OCI-LY7 (cell line): Measurements from ENCODE around the gene MMP21. TPM values are rescaled to one million over a fixed set of nuclear protein-coding genes. Genes with fewer than 3 reads are reported as not detected.

Experiments used
- BruUV-seq: library from RNA; stranded (reverse); fragments of 400-500 nt; replicated peaks from 2 replicates; lab custom pipeline; 2021; lab: Mats Ljungman, UMichigan
- CTCF ChIA-PET: fragments of 300-600 bp; sonication (Branson Sonifier 250); formaldehyde crosslinking; loops from one replicate; lab custom pipeline; 2022; ENCODE audit warnings: antibody characterized with exemption; ENCODE audit not compliant: unreplicated experiment; lab: Charles Lee
- POLR2A ChIA-PET: fragments of 300-600 bp; sonication (Branson Sonifier 250); formaldehyde crosslinking; loops from one replicate; lab custom pipeline; 2022; ENCODE audit warnings: antibody characterized with exemption; lab: Charles Lee
- DNase-seq: peaks from one replicate; pipeline ENCODE4 v3.0.0-alpha.2; 2015; ENCODE audit warnings: low spot score
- H2AFZ ChIP-seq: fragments of 200-600 bp; sonication (generic), shearing (Covaris generic); 2 replicates; pipeline ENCODE4 v1.6.1; 2014; ENCODE audit warnings: mild to moderate bottlenecking, antibody characterized with exemption, low read length, moderate library complexity
- H3K27ac ChIP-seq: fragments of 200-600 bp; sonication (generic); 2 replicates; pipeline ENCODE4 v1.5.1; 2014; ENCODE audit warnings: mixed run types, low read depth, mild to moderate bottlenecking, moderate library complexity, low read length, inconsistent platforms; ENCODE audit not compliant: poor library complexity, severe bottlenecking
- H3K36me3 ChIP-seq: fragments of 200-600 bp; sonication (generic); 2 replicates; pipeline ENCODE4 v1.6.1; 2014; ENCODE audit warnings: mild to moderate bottlenecking, antibody characterized with exemption, low read length, moderate library complexity, mixed read lengths; ENCODE audit not compliant: insufficient read depth
- H3K4me1 ChIP-seq: fragments of 200-600 bp; sonication (generic); 2 replicates; pipeline ENCODE4 v1.5.1; 2014; ENCODE audit warnings: mild to moderate bottlenecking, low read length; ENCODE audit not compliant: insufficient read depth, poor library complexity, severe bottlenecking
- H3K4me2 ChIP-seq: fragments of 200-600 bp; sonication (generic); 2 replicates; pipeline ENCODE4 v1.6.1; 2014; ENCODE audit warnings: mild to moderate bottlenecking, low read length
- H3K4me3 ChIP-seq: fragments of 200-600 bp; sonication (generic); 2 replicates; pipeline ENCODE4 v1.5.1; 2014; ENCODE audit warnings: mild to moderate bottlenecking, low read depth, low read length; ENCODE audit not compliant: poor library complexity, severe bottlenecking
- H3K79me2 ChIP-seq: fragments of 200-600 bp; sonication (generic); 2 replicates; pipeline ENCODE4 v1.6.1; 2016; ENCODE audit warnings: low read depth, mild to moderate bottlenecking, low read length, moderate library complexity, mixed read lengths; ENCODE audit not compliant: insufficient read depth
- H3K9me2 ChIP-seq: fragments of 200-600 bp; sonication (generic); 2 replicates; pipeline ENCODE4 v1.6.1; 2016; ENCODE audit warnings: mild to moderate bottlenecking, low read length, mixed read lengths; ENCODE audit not compliant: insufficient read depth
- H3K9me3 ChIP-seq: fragments of 200-600 bp; sonication (generic); 2 replicates; pipeline ENCODE4 v1.6.1; 2014; ENCODE audit warnings: mild to moderate bottlenecking, mixed run types, low read length, mixed read lengths
- H4K20me1 ChIP-seq: fragments of 200-600 bp; sonication (generic); 2 replicates; pipeline ENCODE4 v1.6.1; 2014; ENCODE audit warnings: mild to moderate bottlenecking, antibody characterized with exemption, low read length, moderate library complexity, mixed read lengths; ENCODE audit not compliant: insufficient read depth
- CTCF ChIP-seq: fragments of 200-600 bp; sonication (generic); conservative IDR thresholded peaks from 2 replicates; pipeline ENCODE4 v1.5.1; 2014; ENCODE audit warnings: mild to moderate bottlenecking, antibody characterized with exemption, low read length, moderate library complexity, mixed read lengths
- EZH2phosphoT487 ChIP-seq: fragments of 200-600 bp; sonication (generic); IDR thresholded peaks from 2 replicates; pipeline ENCODE4 v1.6.1; 2018; ENCODE audit warnings: low read depth, borderline replicate concordance, mild to moderate bottlenecking, mixed run types, antibody characterized with exemption, low read length, moderate library complexity, mixed read lengths
- intact Hi-C: fragments of 100-400 bp; cut with micrococcal nuclease; formaldehyde crosslinking; loops from one replicate; pipeline ENCODE4 v1.10.0; 2022; ENCODE audit not compliant: unreplicated experiment
- total RNA-seq, 2 experiments: library from RNA; depleted of rRNA in 1 of 2; stranded (reverse); fragments of >200 nt in 1 of 2; shearing (Covaris generic) in 1 of 2; gene quantifications; 2 replicates each; pipeline ENCODE4 v1.2.3, GENCODE V29; 2014 to 2022

MMP21 gene
- total RNA-seq, 2 experiments from 2014 or later, result not detected

- H3K79me2 ChIP-seq, result peaks cover 63% of the 10 kb centered on the region
- H3K4me1 ChIP-seq, result peaks cover 27% of the 10 kb centered on the region
- TF ChIP-seq CTCF, result no peak
- no peak for TF ChIP-seq EZH2phosphoT487
- peaks cover 52% of the 10 kb centered on the region for H3K36me3 ChIP-seq
- peaks cover 32% of the 10 kb centered on the region for H4K20me1 ChIP-seq
- H3K9me2 ChIP-seq, result no peaks in the 10 kb centered on the region
- no peaks in the 10 kb centered on the region for H3K9me3 ChIP-seq
- peak overlapping the region; percentile 91 for H3K4me3 ChIP-seq
- intact Hi-C loops, result loop anchor here (1.0 to 10.0 kb wide), 2 partner anchors 199 to 656 kb away; no protein-coding TSS in a partner anchor
- H2AFZ ChIP-seq, result no peak overlapping the region
- H3K4me2 ChIP-seq, result peak overlapping the region; percentile 77
- peak; percentile 89 for DNase-seq
- POLR2A ChIA-PET, result interaction anchor here (0.6 to 2.2 kb wide), 6 partner anchors 9 to 731 kb away, joined by 3 to 15 read pairs (median 4); partner anchors contain the start of gene UROS
- no TSS peak for BruUV-seq
- peak overlapping the region; percentile 97 for H3K27ac ChIP-seq
- CTCF ChIA-PET, result no interaction called here
Measured at GRCh38 chr10:125721035-125721434, 54.6 kb downstream of the MMP21 start.

GRCh38 chr10:125720002-125720382 is 55.6 kb downstream of the MMP21 start:
- Histone ChIP-seq H3K4me2 (peak overlapping the region; percentile 77), H2AFZ (no peak overlapping the region), H3K36me3 (peaks cover 43% of the 10 kb centered on the region), H3K27ac (peak overlapping the region; percentile 97), H3K4me3 (peak overlapping the region; percentile 91), H3K4me1 (peaks cover 27% of the 10 kb centered on the region), H4K20me1 (peaks cover 32% of the 10 kb centered on the region), H3K79me2 (peaks cover 53% of the 10 kb centered on the region), H3K9me2 (no peaks in the 10 kb centered on the region), H3K9me3 (no peaks in the 10 kb centered on the region)
- peak; percentile 37 for DNase-seq
- intact Hi-C loops, result loop anchor here (1.0 to 10.0 kb wide), 2 partner anchors 103 to 655 kb away; partner anchors contain the start of genes BCCIP and UROS
- ChIA-PET POLR2A (interaction anchor here (0.7 to 1.1 kb wide), 4 partner anchors 10 to 42 kb away, joined by 3 to 5 read pairs (median 4); no protein-coding TSS in a partner anchor), CTCF (no interaction called here)
- no peak for TF ChIP-seq EZH2phosphoT487
- TF ChIP-seq CTCF, result no peak
- no TSS peak for BruUV-seq
